HEK293T (cell line): ENCODE measurements around the gene CRYBG1.

ENCODE experiments used
- BHLHE40 ChIP-seq: fragments of 450-650 bp; IDR thresholded peaks from 2 replicates; pipeline ENCODE4 v1.6.1; 2016; ENCODE audit warnings: mild to moderate bottlenecking, moderate library complexity, borderline replicate concordance
- CTBP1 ChIP-seq: fragments of 450-650 bp; IDR thresholded peaks from 2 replicates; pipeline ENCODE4 v1.6.1; 2016; ENCODE audit warnings: borderline replicate concordance
- ELF4 ChIP-seq: fragments of 450-650 bp; IDR thresholded peaks from 2 replicates; pipeline ENCODE4 v1.6.1; 2017; ENCODE audit warnings: antibody characterized with exemption
- FOXA1 ChIP-seq: fragments of 450-650 bp; IDR thresholded peaks from 2 replicates; pipeline ENCODE4 v1.6.1; 2016; ENCODE audit warnings: mild to moderate bottlenecking
- FOXK2 ChIP-seq: fragments of 450-650 bp; IDR thresholded peaks from 2 replicates; pipeline ENCODE4 v1.6.1; 2016; ENCODE audit warnings: mild to moderate bottlenecking
- HDGF ChIP-seq: fragments of 450-650 bp; IDR thresholded peaks from 2 replicates; pipeline ENCODE4 v1.6.1; 2017; ENCODE audit warnings: antibody characterized with exemption, borderline replicate concordance
- LEF1 ChIP-seq: fragments of 450-650 bp; IDR thresholded peaks from 2 replicates; pipeline ENCODE4 v1.6.1; 2017; ENCODE audit warnings: mild to moderate bottlenecking, borderline replicate concordance
- NFRKB ChIP-seq: fragments of 450-650 bp; IDR thresholded peaks from 2 replicates; pipeline ENCODE4 v1.6.1; 2016; ENCODE audit warnings: mild to moderate bottlenecking, moderate library complexity
- PKNOX1 ChIP-seq: fragments of 450-650 bp; IDR thresholded peaks from 2 replicates; pipeline ENCODE4 v1.6.1; 2016
- SP1 ChIP-seq: fragments of 450-650 bp; IDR thresholded peaks from 2 replicates; pipeline ENCODE4 v1.6.1; 2017
- SUZ12 ChIP-seq: fragments of 450-650 bp; IDR thresholded peaks from 2 replicates; pipeline ENCODE4 v1.6.1; 2016; ENCODE audit warnings: mild to moderate bottlenecking
- TARDBP ChIP-seq: fragments of 450-650 bp; IDR thresholded peaks from 2 replicates; pipeline ENCODE4 v1.6.1; 2016

GRCh38 chr6:106381223-106381622, 20.7 kb downstream of the CRYBG1 start:
- TF ChIP-seq LEF1 (no peak), NFRKB (no peak), PKNOX1 (no peak), FOXA1 (no peak), SP1 (no peak), BHLHE40 (no peak), CTBP1 (no peak), SUZ12 (no peak), ELF4 (no peak), FOXK2 (no peak), TARDBP (no peak), HDGF (no peak)
